Astrocyte (in vitro differentiated cells and primary cell): Measurements from ENCODE around the gene DENND1B. TPM values are rescaled to one million over a fixed set of nuclear protein-coding genes. Genes with fewer than 3 reads are reported as not detected.

Experiments used
- DNase-seq: peaks from one replicate; pipeline ENCODE4 v3.0.0-alpha.2; 2010; ENCODE audit warnings: low read depth
- FAIRE-seq: peaks from 2 replicates; lab custom pipeline; 2011; peaks lifted over from hg19 to GRCh38; lab: Jason Lieb, UNC
- H2AFZ ChIP-seq: 2 replicates; pipeline ENCODE4 v1.6.0; 2012; ENCODE audit warnings: low read depth, low read length, inconsistent platforms
- H3K27ac ChIP-seq: 2 replicates; pipeline ENCODE4 v1.5.1; 2011; ENCODE audit warnings: low read depth, low read length, inconsistent platforms
- H3K27me3 ChIP-seq: 2 replicates; pipeline ENCODE4 v1.6.0; 2011; ENCODE audit warnings: low read length, inconsistent platforms; ENCODE audit not compliant: insufficient read depth
- H3K36me3 ChIP-seq: 2 replicates; pipeline ENCODE4 v1.5.1; 2011; ENCODE audit warnings: low read length, inconsistent platforms; ENCODE audit not compliant: insufficient read depth
- H3K4me1 ChIP-seq: 2 replicates; pipeline ENCODE4 v1.5.1; 2011; ENCODE audit warnings: low read length, inconsistent platforms; ENCODE audit not compliant: insufficient read depth
- H3K4me2 ChIP-seq: 2 replicates; pipeline ENCODE4 v1.6.0; 2012; ENCODE audit warnings: low read length, inconsistent platforms
- H3K4me3 ChIP-seq: 2 replicates; pipeline ENCODE4 v1.5.1; 2011; ENCODE audit warnings: low read depth, mild to moderate bottlenecking, low read length, inconsistent platforms; ENCODE audit not compliant: insufficient read depth
- H3K79me2 ChIP-seq: 2 replicates; pipeline ENCODE4 v1.6.0; 2012; ENCODE audit warnings: mild to moderate bottlenecking, low read length, inconsistent platforms; ENCODE audit not compliant: insufficient read depth
- H3K9ac ChIP-seq: 2 replicates; pipeline ENCODE4 v1.6.0; 2012; ENCODE audit warnings: mild to moderate bottlenecking, low read length, inconsistent platforms
- H3K9me3 ChIP-seq: 2 replicates; pipeline ENCODE4 v1.5.1; 2012; ENCODE audit warnings: low read depth, mild to moderate bottlenecking, low read length, inconsistent platforms; ENCODE audit not compliant: insufficient read depth
- H4K20me1 ChIP-seq: 2 replicates; pipeline ENCODE4 v1.6.0; 2012; ENCODE audit warnings: low read length, inconsistent platforms; ENCODE audit not compliant: insufficient read depth
- H3K27ac Mint-ChIP-seq: one replicate; pipeline ENCODE4 v1.8.0; 2021; ENCODE audit warnings: mild to moderate bottlenecking, mixed read lengths; ENCODE audit not compliant: unreplicated experiment
- H3K27me3 Mint-ChIP-seq: one replicate; pipeline ENCODE4 v1.8.0; 2021; ENCODE audit warnings: low read depth, mixed read lengths; ENCODE audit not compliant: unreplicated experiment
- H3K36me3 Mint-ChIP-seq: one replicate; pipeline ENCODE4 v1.8.0; 2021; ENCODE audit warnings: low read depth, mixed read lengths; ENCODE audit not compliant: unreplicated experiment
- H3K4me1 Mint-ChIP-seq: one replicate; pipeline ENCODE4 v1.8.0; 2021; ENCODE audit warnings: low read depth, mixed read lengths; ENCODE audit not compliant: unreplicated experiment
- H3K4me3 Mint-ChIP-seq: one replicate; pipeline ENCODE4 v1.8.0; 2021; ENCODE audit warnings: mild to moderate bottlenecking, moderate library complexity, mixed read lengths; ENCODE audit not compliant: unreplicated experiment
- H3K9me3 Mint-ChIP-seq: one replicate; pipeline ENCODE4 v1.8.0; 2021; ENCODE audit warnings: mild to moderate bottlenecking, mixed read lengths; ENCODE audit not compliant: unreplicated experiment
- CTCF ChIP-seq: IDR thresholded peaks from 2 replicates; pipeline ENCODE4 v1.5.1; 2011; ENCODE audit warnings: low read depth, mild to moderate bottlenecking, inconsistent platforms, low read length, moderate library complexity; ENCODE audit not compliant: insufficient read depth
- EZH2 ChIP-seq: IDR thresholded peaks from 2 replicates; pipeline ENCODE4 v1.6.1; 2012; ENCODE audit warnings: mild to moderate bottlenecking, low read length, inconsistent platforms; ENCODE audit not compliant: insufficient read depth
- total RNA-seq: library from RNA; stranded (reverse); gene quantifications from 2 replicates; pipeline ENCODE4 v1.2.1, GENCODE V29; 2021

Gene DENND1B
- total RNA-seq, 1 donor from 2014 or later = 9.6 TPM

- H2AFZ ChIP-seq = no peak overlapping the region
- H3K36me3 ChIP-seq = no peaks in the 10 kb centered on the region
- Mint-ChIP-seq H3K4me3 (no peak overlapping the region), H3K36me3 (peaks cover 1% of the 10 kb centered on the region), H3K27ac (no peak overlapping the region), H3K27me3 (no peaks in the 10 kb centered on the region), H3K4me1 (no peaks in the 10 kb centered on the region), H3K9me3 (no peaks in the 10 kb centered on the region)
- H3K4me2 ChIP-seq = no peak overlapping the region
- FAIRE-seq (no peak), DNase-seq (no peak)
- H3K9ac ChIP-seq = no peak overlapping the region
- H3K27me3 ChIP-seq = no peaks in the 10 kb centered on the region
- no peak overlapping the region for H3K27ac ChIP-seq
- TF ChIP-seq CTCF (no peak), EZH2 (no peak)
- H3K79me2 ChIP-seq = no peaks in the 10 kb centered on the region
- no peaks in the 10 kb centered on the region for H3K4me1 ChIP-seq
- no peak overlapping the region for H3K4me3 ChIP-seq
- H3K9me3 ChIP-seq = no peaks in the 10 kb centered on the region
- H4K20me1 ChIP-seq = no peaks in the 10 kb centered on the region
These were observed 38.5 kb upstream of the DENND1B start for GRCh38 chr1:197813741-197814140.

- H2AFZ ChIP-seq = no peak overlapping the region
- Mint-ChIP-seq H3K4me1 (no peaks in the 10 kb centered on the region), H3K27ac (no peak overlapping the region), H3K9me3 (no peaks in the 10 kb centered on the region), H3K27me3 (no peaks in the 10 kb centered on the region), H3K4me3 (no peak overlapping the region), H3K36me3 (no peaks in the 10 kb centered on the region)
- H3K4me2 ChIP-seq = no peak overlapping the region
- H3K27me3 ChIP-seq = no peaks in the 10 kb centered on the region
- DNase-seq (peak; percentile 6), FAIRE-seq (no peak)
- no peaks in the 10 kb centered on the region for H3K79me2 ChIP-seq
- H3K27ac ChIP-seq = no peak overlapping the region
- H3K9me3 ChIP-seq = no peaks in the 10 kb centered on the region
- H3K9ac ChIP-seq = no peak overlapping the region
- no peaks in the 10 kb centered on the region for H3K36me3 ChIP-seq
- no peak overlapping the region for H3K4me3 ChIP-seq
- no peaks in the 10 kb centered on the region for H4K20me1 ChIP-seq
- H3K4me1 ChIP-seq = no peaks in the 10 kb centered on the region
- no peak for TF ChIP-seq EZH2
These were observed 36.5 kb upstream of the DENND1B start for GRCh38 chr1:197811769-197812168.

- H3K4me2 ChIP-seq = no peak overlapping the region
- no peak for DNase-seq
- H3K27ac Mint-ChIP-seq = no peak overlapping the region
- H3K9ac ChIP-seq = no peak overlapping the region
- no peak overlapping the region for H2AFZ ChIP-seq
- H3K4me3 Mint-ChIP-seq = no peak overlapping the region
- no peak overlapping the region for H3K27ac ChIP-seq
- H3K9me3 Mint-ChIP-seq = no peaks in the 10 kb centered on the region
- H3K4me1 ChIP-seq = no peaks in the 10 kb centered on the region
- H3K36me3 ChIP-seq = no peaks in the 10 kb centered on the region
- H3K9me3 ChIP-seq = no peaks in the 10 kb centered on the region
- no peak for FAIRE-seq
- no peaks in the 10 kb centered on the region for H3K4me1 Mint-ChIP-seq
- H3K27me3 Mint-ChIP-seq = no peaks in the 10 kb centered on the region
- H3K4me3 ChIP-seq = no peak overlapping the region
- TF ChIP-seq CTCF (no peak), EZH2 (no peak)
- H3K36me3 Mint-ChIP-seq = no peaks in the 10 kb centered on the region
- H3K27me3 ChIP-seq = no peaks in the 10 kb centered on the region
- no peaks in the 10 kb centered on the region for H3K79me2 ChIP-seq
- no peaks in the 10 kb centered on the region for H4K20me1 ChIP-seq
These were observed 35.5 kb upstream of the DENND1B start for GRCh38 chr1:197810812-197811211.
